HG03108 (cell line): Measurements from ENCODE around the gene ABTB2.

ENCODE experiments used
- ATAC-seq: cut with Tn5 transposase; IDR thresholded peaks from one replicate; pipeline ENCODE4 v1.9.1; 2021; ENCODE audit warnings: moderate library complexity; ENCODE audit not compliant: unreplicated experiment

Gene ABTB2

GRCh38 chr11:34363363-34364084 is 5.7 kb upstream of the ABTB2 start:
- no peak for ATAC-seq

DNA sequence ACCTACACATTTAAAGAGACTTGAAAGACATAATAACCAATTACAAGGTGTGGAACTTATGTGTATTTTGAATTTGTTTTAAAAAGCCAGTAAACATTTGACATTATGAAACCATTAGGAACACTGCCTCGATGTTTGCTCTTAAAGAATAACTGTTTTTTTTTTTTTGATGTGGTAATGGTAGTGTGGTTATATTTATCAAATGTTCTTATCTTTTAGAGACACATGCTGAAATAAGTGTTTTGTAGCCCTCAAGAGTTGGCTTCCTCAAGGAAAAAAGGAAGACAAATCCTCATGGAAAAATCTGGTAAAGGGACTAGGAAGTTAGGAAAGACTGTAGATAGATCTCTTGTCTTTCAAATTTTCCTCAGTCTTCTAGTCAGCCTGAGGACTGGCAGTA is 2.2 kb upstream of the ABTB2 start:
- no peak for ATAC-seq

DNA sequence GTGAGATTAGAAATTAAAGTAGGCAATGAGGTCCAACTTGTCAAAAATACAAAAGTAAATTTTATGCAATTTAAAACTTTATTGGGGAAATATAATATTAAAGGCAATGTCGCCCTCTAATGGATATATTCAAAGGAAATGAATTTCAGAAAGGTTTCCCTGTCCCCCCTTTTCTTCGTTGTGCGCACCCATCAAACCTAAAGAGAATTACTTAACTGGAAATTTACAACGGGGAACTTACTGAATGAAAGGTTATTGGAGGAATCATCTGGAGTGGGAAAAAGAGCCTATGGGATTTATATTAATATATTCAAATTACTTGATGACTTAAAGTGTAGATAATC is 1.7 kb upstream of the ABTB2 start:
- ATAC-seq, result no peak

GRCh38 chr11:34358728-34359547 is 1.1 kb upstream of the ABTB2 start:
- ATAC-seq, result no peak

- no peak for ATAC-seq
Measured at GRCh38 chr11:34358258-34358727, 483 bp upstream of the ABTB2 start.

DNA sequence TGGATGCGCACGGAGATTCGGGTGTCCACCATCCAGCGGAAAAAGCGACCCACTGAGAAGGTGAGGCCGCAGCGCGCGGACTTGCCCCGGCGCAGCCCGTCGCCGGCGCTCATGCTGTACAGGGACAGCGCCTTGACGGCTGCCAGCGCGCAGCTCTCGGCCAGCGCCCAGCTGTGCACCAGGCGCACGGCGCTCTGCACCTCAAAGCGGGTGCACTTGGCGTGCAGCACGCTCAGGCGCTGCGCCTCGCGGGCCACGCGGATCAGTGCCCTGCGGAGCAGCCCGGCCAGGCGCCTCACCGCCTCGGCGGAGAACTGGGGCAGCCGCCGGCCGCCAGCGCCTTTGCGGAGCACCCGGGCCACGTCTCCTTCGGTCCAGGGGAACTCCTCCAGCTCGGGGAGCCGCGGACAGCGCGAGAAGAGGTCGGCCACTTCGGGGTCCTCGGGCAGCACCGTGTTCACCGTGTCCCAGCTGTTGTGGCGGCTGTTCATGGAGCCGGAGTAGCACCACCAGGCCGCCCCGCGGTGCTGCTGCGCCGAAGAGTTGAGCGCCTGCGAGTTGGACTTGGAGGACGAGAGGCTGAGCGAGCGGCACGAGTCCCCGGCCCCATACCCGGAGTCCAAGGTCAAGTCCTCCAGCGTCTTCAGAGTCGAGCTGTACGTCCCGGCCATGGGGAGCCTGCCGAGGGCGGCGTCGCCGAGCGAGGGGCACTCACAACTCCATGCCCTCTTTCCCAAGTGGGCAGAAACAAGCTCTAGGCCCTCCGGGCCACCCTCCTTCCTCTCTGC is 703 bp downstream of the ABTB2 start:
- peak; percentile 14 for ATAC-seq

GRCh38 chr11:34356576-34356912 is 1.3 kb downstream of the ABTB2 start:
- no peak for ATAC-seq

GRCh38 chr11:34356130-34356529 is 1.7 kb downstream of the ABTB2 start:
- ATAC-seq, result no peak

- no peak for ATAC-seq
Measured at GRCh38 chr11:34355726-34356125, 2.1 kb downstream of the ABTB2 start.

GRCh38 chr11:34354782-34355181 is 3.0 kb downstream of the ABTB2 start:
- ATAC-seq, result no peak

- no peak for ATAC-seq
Measured at GRCh38 chr11:34353881-34354280, 3.9 kb downstream of the ABTB2 start.

DNA sequence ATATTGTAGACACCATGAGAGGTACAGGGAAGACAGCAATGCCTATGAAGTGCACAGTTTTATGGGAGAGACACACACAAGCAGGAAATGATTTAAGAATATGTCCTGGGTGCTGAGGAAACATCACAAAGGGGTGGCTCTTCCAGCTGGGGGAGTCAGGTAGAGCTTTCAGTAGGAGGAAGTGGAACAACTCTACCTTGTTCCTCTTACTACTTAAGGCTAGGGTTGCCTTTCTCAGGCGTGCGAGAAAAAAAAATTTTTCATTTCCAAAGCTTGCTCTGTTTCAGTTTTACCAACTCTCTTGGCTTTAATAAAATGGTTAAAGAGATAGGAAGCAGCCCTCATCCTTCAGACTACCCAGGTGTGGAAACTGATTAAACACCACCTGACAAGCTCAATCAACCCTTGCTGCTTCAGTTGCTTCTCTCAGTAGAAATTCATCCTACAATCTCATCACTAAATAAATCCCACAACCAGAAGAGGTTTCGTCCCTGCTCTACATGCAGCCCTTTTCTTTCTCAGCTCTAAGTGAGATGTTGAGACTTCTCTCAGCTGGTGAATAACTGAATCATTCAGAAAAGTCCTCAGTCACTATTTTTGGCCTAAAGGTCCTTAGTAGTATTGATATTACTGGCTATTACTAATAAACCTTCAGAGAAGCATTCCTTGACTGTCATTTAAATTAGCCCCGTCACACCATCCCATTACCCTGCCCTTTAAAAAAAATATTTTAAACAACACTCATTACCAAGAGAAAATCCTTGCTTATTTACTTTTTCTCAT is 5.9 kb downstream of the ABTB2 start:
- no peak for ATAC-seq

- no peak for ATAC-seq
Measured at GRCh38 chr11:34351051-34351450, 6.8 kb downstream of the ABTB2 start.

DNA sequence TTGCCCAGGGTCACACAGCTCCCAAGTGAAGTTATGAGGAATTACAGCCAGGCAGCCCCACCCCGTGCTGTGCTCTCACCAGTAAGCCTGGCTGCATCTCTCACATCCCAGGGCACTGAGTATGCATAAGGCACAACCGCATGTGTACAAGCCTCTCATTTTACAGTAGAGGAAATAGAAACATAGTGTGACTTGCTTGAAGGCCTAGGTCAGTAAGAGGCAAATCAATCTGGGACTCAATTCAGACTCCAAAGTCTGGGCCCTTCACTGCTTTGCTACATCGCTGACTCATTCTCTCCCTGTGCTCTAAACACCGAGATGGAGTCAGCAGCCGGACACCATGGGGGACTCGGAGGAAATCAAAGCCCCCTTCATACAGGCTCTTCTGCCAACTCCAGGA is 7.9 kb downstream of the ABTB2 start:
- no peak for ATAC-seq

DNA sequence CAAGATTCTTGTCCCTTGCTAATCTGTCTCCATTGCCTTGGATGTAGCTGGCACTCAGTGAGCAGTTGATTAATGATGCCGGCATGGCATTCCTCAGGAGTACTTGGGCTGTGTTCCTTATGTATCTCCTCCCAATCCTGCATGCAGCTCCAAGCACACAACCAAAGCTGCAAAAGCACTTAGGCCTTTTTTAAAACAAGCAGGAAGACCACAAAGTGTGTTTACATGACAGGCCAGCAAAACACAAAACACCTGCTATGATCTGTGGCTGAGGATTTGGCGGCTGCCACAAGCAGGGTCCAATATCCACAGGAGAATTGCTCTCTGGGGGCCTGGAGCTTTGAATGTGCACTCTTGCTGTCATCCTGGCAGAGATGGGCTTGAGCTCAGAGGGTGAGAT is 8.9 kb downstream of the ABTB2 start:
- ATAC-seq, result no peak

- ATAC-seq, result no peak
Measured at GRCh38 chr11:34348096-34348495, 9.7 kb downstream of the ABTB2 start.

GRCh38 chr11:34346551-34346950 is 11.3 kb downstream of the ABTB2 start:
- no peak for ATAC-seq

- no peak for ATAC-seq
Measured at GRCh38 chr11:34345991-34346480, 11.8 kb downstream of the ABTB2 start.

DNA sequence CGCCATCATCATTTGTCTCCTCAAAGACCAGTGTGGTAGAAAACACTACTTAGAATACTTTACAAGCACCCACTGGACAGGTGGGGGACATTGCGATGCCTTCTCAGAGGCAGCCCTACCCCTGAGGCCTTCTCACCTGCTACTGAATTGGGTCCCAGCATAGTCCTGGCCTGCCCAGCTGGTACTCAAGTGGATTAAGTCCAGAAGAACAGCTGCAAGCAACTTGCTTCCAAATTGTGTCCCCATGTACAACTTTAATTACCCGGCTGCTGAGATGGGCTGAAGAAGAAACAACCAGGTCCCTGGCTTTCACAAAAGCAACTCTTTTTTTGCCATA is 12.3 kb downstream of the ABTB2 start:
- no peak for ATAC-seq

DNA sequence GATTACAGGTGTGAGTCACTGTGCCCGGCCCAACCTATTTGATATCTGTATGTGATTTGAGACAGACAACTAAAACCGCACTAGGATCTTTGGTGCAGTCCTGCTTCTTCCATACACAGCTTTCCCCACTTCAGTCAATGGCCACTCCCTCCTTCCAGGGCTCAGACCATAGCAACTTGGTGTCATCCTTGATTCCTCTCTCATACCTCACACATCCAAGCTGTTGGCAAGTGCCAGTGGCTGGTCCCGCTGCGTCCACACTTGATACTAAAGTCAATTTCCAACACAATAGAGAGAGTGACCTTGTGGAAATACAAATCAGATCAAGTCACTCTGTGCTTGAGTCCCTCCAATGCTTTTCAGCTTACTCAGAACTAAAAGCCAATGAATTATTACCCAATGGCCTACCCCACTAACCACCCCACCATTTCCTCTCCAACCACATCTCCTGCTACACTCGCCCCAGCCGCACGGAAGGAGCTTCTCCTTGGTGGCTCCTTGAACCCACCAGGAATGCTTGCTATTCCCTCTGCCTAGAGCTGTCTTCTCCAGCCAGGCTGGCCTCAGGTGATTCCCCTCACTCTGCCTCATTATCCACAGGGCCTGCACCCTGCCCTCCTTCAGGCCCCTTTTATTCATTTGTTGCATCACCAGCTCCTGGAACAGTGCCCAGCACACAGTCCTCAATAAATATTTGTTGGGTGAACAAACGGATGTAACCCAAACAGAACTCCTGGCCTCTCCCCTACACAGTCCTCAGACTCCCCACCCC is 12.9 kb downstream of the ABTB2 start:
- no peak for ATAC-seq
